Activated CD8-positive, alpha-beta memory T cell treated with anti-CD3 and anti-CD28 coated beads, Interleukin-2, amount 10 ng/mL, durations not matched to agents 7 days and 5 days (primary cell): Measurements from ENCODE around the gene CREG2. TPM values are rescaled to one million over a fixed set of nuclear protein-coding genes. Genes with fewer than 3 reads are reported as not detected.

Source experiments
- ATAC-seq: fragments of 150-1000 bp; cut with Tn5 transposase; one replicate; pipeline ENCODE4 v1.10.0; 2021; ENCODE audit warnings: moderate library complexity
- CTCF ChIA-PET: fragments of 350-600 bp; sonication (Branson Sonifier 250); formaldehyde crosslinking; loops from one replicate; lab custom pipeline; 2021; ENCODE audit warnings: antibody characterized with exemption; lab: Charles Lee
- DNase-seq: peaks from one replicate; pipeline ENCODE4 v3.0.0-alpha.2; 2020
- H3K27ac Mint-ChIP-seq: one replicate; pipeline ENCODE4 v1.8.0; 2021; ENCODE audit warnings: mild to moderate bottlenecking, mixed read lengths
- H3K27me3 Mint-ChIP-seq: one replicate; pipeline ENCODE4 v1.8.0; 2021; ENCODE audit warnings: mixed read lengths
- H3K36me3 Mint-ChIP-seq: one replicate; pipeline ENCODE4 v1.8.0; 2021; ENCODE audit warnings: mild to moderate bottlenecking, mixed read lengths
- H3K4me1 Mint-ChIP-seq: one replicate; pipeline ENCODE4 v1.8.0; 2021; ENCODE audit warnings: mixed read lengths
- H3K4me3 Mint-ChIP-seq: one replicate; pipeline ENCODE4 v1.8.0; 2021; ENCODE audit warnings: mild to moderate bottlenecking, moderate library complexity, mixed read lengths
- H3K9me3 Mint-ChIP-seq: one replicate; pipeline ENCODE4 v1.8.0; 2022; ENCODE audit warnings: low read depth, mixed read lengths
- total RNA-seq, 2 experiments: library from RNA; stranded (reverse); gene quantifications; one replicate each; pipeline ENCODE4 v1.2.3, GENCODE V29; 2021

CREG2 gene
- total RNA-seq, 2 experiments from 2014 or later = not detected

DNA sequence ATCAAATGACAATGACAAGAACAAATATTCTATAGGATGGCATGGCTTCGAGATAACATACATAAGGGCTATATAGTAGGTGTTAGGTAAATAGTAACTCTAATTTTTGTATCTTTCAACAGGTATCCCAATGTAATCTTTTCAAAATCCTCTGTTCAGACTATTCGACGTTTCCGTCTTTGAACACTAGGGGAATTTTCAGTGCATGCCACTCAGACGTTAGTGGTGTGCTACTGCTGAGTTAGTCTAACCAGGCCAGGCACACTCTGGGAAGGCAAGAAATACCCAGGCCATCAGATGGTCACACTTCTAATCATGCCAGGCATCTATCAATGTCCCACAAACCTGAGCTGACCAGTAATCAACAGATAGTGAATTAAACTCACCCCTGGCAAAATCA, 14.6 kb upstream of the CREG2 start:
- peaks cover 66% of the 10 kb centered on the region for H3K27me3 Mint-ChIP-seq
- H3K9me3 Mint-ChIP-seq = no peaks in the 10 kb centered on the region
- no peaks in the 10 kb centered on the region for H3K36me3 Mint-ChIP-seq
- CTCF ChIA-PET = no interaction called here
- H3K27ac Mint-ChIP-seq = no peak overlapping the region
- H3K4me3 Mint-ChIP-seq = no peak overlapping the region
- ATAC-seq (no peak), DNase-seq (no peak)
- H3K4me1 Mint-ChIP-seq = peaks cover 13% of the 10 kb centered on the region

DNA sequence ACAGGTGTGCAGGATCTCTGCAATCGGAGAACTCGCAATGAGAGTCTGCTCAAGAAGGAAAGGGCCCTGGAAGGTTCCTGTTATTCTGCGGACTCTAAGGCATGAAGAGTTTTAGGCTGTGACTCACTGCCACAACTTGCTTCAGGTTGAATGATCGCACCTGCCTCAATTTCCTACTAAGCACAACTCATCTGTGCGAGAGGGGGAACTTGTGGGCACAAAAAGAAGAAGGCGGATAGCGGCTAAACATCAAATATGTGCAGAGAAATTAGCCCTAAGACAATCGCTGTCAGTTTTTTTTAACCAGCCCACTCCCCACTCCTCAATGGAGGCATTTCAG, 14.0 kb upstream of the CREG2 start:
- CTCF ChIA-PET = interaction anchor here (1.2 kb wide), 1 partner anchor 59 kb away, joined by 4 read pairs; no protein-coding TSS in a partner anchor
- Mint-ChIP-seq H3K27me3 (peaks cover 69% of the 10 kb centered on the region), H3K9me3 (no peaks in the 10 kb centered on the region), H3K36me3 (no peaks in the 10 kb centered on the region), H3K4me1 (peaks cover 13% of the 10 kb centered on the region), H3K27ac (no peak overlapping the region), H3K4me3 (no peak overlapping the region)
- no peak for ATAC-seq
- no peak for DNase-seq

DNA sequence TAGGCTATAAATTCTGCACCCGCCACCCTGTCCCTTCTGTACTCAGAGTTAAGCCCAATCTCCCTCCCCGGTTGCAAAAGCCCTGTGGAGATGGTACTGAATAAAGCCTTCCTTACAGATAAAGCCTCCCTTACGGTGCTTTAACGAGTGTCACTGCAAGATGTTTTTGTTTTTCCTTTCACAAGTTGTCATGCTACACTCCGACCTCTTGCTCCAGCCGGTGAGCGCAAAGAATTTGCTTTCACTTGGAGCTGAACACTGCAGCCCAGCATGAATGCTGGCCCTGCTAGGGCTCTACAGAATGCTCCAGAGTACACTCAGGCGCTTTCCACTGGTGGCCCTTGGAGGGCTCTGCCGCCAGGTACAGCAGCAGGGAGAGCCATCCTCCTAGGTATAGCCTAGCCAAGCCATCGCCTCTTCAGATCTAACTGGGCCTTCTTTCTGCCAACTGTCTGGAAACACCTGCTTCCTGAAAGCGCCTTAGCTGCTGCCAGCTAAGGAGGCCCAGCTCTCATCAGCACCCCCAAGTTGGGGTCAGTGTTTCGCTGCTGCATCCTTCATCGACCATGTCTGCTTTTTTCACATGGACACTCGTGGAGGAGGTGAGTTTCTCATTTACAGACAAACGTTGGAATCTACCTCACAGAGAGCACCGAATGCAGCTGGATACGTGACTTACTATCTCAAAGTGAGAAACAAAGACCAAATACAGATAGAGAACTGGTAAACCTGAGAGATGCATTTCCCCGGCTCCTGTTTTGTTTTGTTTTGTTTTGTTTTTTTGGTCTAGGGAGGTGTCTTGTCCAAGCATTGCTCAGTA, 13.4 kb upstream of the CREG2 start:
- CTCF ChIA-PET = interaction anchor here (0.5 to 3.6 kb wide), 3 partner anchors 13 to 82 kb away, joined by 3 to 19 read pairs (median 4); partner anchors contain the start of gene CREG2
- no peaks in the 10 kb centered on the region for H3K36me3 Mint-ChIP-seq
- no peaks in the 10 kb centered on the region for H3K9me3 Mint-ChIP-seq
- no peak overlapping the region for H3K27ac Mint-ChIP-seq
- ATAC-seq (no peak), DNase-seq (no peak)
- peaks cover 72% of the 10 kb centered on the region for H3K27me3 Mint-ChIP-seq
- no peak overlapping the region for H3K4me3 Mint-ChIP-seq
- peaks cover 16% of the 10 kb centered on the region for H3K4me1 Mint-ChIP-seq

DNA sequence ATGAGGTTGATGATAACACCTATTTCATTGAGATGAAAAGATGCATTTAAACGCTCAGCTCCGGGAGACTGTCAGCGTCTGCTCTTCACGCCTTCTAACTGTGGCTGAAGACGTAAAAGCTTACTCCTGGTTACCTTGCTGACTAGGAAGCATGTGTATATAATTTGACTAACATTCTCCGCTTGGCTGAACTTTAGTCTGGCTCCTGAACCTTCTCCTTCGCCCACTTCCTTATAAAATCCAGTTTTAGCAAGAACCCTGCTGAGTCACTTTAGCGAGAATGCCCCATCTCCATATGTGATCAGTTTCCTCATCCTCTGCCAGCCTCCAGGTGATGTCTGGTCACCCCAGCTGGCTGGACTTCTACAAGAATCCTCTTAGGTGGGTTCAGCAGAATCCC, 12.7 kb upstream of the CREG2 start:
- Mint-ChIP-seq H3K27ac (no peak overlapping the region), H3K4me3 (no peak overlapping the region), H3K36me3 (no peaks in the 10 kb centered on the region), H3K4me1 (peaks cover 16% of the 10 kb centered on the region), H3K9me3 (no peaks in the 10 kb centered on the region), H3K27me3 (peaks cover 71% of the 10 kb centered on the region)
- no peak for ATAC-seq
- CTCF ChIA-PET = interaction anchor here (0.5 to 3.6 kb wide), 2 partner anchors 12 to 81 kb away, joined by 3 to 19 read pairs; partner anchors contain the start of gene CREG2
- no peak for DNase-seq

DNA sequence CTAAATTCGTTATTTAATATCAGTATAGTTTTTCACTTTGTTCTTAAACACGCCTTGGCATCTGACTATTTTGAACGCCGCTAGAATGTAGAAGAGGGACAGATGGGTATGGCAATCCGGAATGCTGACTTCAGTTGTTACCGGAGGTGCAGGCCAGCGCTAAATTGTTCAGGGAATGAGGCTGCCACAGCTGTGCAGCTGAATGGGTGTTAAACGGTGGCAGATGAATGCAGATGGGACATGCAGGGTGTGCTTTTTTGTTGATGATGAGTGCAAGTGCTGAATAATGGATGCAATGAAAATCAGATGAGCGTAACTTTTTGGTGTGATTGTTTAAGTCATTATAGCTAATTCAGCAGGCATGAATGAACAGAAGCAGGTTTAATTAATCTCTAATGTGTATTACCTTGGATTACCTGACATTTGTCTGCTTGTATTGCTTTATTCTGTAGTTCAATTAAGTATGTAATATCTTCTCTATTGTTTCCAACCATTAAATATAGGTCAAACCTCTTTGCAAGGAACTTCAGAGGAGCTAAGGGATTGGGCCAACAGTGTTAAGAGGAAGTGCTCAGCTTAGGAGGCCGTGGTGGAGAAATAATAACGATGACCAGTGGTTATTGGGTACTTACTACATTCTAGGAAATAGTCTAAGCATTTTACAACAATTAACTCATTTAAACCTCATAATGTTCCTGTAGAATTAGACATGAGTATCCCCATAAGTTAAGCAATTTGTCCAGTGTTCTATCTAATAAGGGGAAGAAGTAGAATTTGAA, 11.9 kb upstream of the CREG2 start:
- peaks cover 16% of the 10 kb centered on the region for H3K4me1 Mint-ChIP-seq
- no peak for DNase-seq
- ATAC-seq = no peak
- H3K36me3 Mint-ChIP-seq = no peaks in the 10 kb centered on the region
- H3K27ac Mint-ChIP-seq = no peak overlapping the region
- no peak overlapping the region for H3K4me3 Mint-ChIP-seq
- H3K9me3 Mint-ChIP-seq = no peaks in the 10 kb centered on the region
- peaks cover 73% of the 10 kb centered on the region for H3K27me3 Mint-ChIP-seq
- CTCF ChIA-PET = interaction anchor here (1.9 to 3.6 kb wide), 2 partner anchors 12 to 58 kb away, joined by 6 to 19 read pairs; partner anchors contain the start of gene CREG2

DNA sequence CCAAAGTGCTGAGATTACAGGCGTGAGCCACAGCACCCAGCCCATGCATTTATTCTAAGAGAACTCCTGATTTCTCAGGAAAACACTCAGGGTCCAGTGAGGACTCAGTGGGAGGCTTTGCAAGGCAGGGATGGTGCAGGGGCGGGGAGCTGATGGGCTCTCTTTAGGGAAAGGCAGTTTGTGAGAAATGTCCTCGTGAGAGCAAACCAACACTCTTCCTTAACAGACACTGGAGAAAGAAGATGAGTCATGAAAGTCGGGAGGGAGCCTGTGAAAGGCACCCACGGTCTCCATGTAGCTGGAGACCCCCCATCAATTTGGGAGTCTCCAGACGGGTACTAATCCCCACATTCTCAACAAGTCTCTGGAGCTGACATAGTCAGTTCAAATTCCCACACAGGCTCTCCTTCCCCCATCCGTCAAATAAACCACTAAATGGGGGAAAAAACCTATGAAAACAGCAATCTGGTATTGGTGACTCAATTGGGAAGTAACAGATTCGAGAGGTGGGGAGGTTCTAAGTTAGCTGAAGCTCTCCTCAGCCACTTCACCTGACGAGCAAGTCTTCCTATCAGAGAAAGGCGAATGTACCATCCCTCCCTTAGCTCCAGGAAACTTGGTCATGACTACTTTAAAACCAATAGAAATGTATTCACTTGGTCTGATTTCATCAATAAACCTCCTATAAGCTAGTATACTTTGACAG, 11.0 kb upstream of the CREG2 start:
- Mint-ChIP-seq H3K9me3 (no peaks in the 10 kb centered on the region), H3K4me3 (no peak overlapping the region), H3K36me3 (no peaks in the 10 kb centered on the region), H3K27ac (no peak overlapping the region), H3K4me1 (peaks cover 16% of the 10 kb centered on the region), H3K27me3 (peaks cover 70% of the 10 kb centered on the region)
- DNase-seq = no peak
- CTCF ChIA-PET = interaction anchor here (1.9 to 3.6 kb wide), 2 partner anchors 11 to 57 kb away, joined by 6 to 19 read pairs; partner anchors contain the start of gene CREG2
- peak; percentile 42 for ATAC-seq

DNA sequence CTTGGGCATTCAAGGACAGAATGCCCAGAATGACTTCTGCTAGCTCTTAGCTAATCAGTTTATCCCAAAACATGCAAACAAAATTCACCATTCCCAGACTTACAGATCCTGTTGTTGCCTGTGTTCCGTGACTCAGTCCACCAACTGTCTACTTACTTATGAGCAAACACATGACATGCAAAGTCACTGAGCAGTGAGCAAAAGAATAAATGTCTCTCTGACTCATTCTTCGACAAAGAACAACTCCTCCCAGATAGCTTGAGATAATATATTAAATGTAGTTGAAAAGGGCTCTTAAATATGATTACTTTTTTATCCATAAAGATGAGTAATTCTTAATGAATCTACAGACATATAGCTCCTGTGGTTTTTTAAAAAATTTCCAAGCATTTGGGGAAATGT, 9.0 kb upstream of the CREG2 start:
- H3K27me3 Mint-ChIP-seq = peaks cover 66% of the 10 kb centered on the region
- H3K9me3 Mint-ChIP-seq = no peaks in the 10 kb centered on the region
- CTCF ChIA-PET = no interaction called here
- H3K4me1 Mint-ChIP-seq = peaks cover 11% of the 10 kb centered on the region
- ATAC-seq (no peak), DNase-seq (no peak)
- no peaks in the 10 kb centered on the region for H3K36me3 Mint-ChIP-seq
- no peak overlapping the region for H3K27ac Mint-ChIP-seq
- no peak overlapping the region for H3K4me3 Mint-ChIP-seq

DNA sequence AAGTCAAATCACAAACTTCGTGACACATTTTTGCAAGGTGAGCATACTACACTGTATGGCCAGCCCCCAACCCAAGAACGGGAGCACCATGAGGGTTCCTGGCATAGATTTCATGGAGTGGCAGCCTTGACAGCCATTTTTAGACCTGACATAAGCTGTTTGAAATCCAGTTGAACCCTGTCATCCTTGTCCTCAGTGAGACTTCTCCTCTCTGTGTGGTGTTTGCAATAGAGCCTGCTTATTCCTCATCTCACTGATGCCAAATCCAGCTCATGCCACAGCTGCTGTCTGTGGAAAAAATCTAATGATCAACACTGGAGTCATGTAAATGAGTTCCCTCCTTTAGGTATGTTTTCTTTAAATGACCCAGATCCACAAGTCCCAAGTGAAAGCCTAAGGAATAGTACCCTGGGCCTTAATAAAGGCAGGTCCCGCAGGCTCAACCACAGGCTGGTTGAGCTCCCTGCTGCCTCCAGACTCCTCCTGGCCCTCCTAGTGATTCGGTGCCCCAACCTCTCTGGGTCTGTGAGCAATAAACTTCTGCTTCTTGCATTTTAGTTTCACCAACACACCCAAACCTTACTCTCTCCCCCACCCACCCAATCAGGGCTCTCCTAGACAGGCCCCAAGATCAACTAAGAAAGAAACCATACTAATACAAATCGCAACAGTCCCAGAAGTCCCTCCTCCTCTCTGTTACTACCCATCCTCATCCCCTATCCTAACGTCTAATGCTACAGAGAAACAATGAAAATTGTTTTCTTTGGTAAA, 8.4 kb upstream of the CREG2 start:
- Mint-ChIP-seq H3K36me3 (no peaks in the 10 kb centered on the region), H3K4me1 (peaks cover 11% of the 10 kb centered on the region), H3K27me3 (peaks cover 60% of the 10 kb centered on the region), H3K27ac (no peak overlapping the region), H3K4me3 (no peak overlapping the region), H3K9me3 (no peaks in the 10 kb centered on the region)
- DNase-seq (no peak), ATAC-seq (no peak)
- CTCF ChIA-PET = interaction anchor here (1.3 kb wide), 1 partner anchor 54 kb away, joined by 4 read pairs; no protein-coding TSS in a partner anchor

DNA sequence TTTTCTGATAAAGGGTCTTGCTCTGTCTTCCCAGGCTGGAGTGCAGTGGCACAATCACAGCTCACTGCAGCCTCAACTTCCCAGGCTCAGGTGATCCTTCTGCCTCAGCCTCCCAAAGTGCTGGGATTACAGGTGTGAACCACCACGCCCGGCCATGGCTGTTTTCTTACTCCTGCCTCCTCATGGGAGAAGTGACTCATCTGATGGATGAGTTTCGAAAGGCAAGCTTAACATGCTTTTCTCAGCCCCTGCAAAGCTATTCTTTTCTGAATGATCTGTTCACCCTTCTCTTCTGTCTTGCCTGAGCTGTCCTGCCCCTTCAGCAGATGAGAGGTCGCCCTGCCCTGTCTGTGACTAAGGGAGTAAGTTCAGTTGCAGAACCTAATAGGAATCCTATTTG, 929 bp upstream of the CREG2 start:
- H3K36me3 Mint-ChIP-seq = no peaks in the 10 kb centered on the region
- no peak overlapping the region for H3K4me3 Mint-ChIP-seq
- ATAC-seq (no peak), DNase-seq (no peak)
- H3K27ac Mint-ChIP-seq = no peak overlapping the region
- H3K9me3 Mint-ChIP-seq = no peaks in the 10 kb centered on the region
- CTCF ChIA-PET = interaction anchor here (0.8 to 3.9 kb wide), 10 partner anchors 11 to 135 kb away, joined by 3 to 51 read pairs (median 8); partner anchors contain the start of gene CNOT11
- H3K4me1 Mint-ChIP-seq = peaks cover 11% of the 10 kb centered on the region
- H3K27me3 Mint-ChIP-seq = peaks cover 72% of the 10 kb centered on the region

DNA sequence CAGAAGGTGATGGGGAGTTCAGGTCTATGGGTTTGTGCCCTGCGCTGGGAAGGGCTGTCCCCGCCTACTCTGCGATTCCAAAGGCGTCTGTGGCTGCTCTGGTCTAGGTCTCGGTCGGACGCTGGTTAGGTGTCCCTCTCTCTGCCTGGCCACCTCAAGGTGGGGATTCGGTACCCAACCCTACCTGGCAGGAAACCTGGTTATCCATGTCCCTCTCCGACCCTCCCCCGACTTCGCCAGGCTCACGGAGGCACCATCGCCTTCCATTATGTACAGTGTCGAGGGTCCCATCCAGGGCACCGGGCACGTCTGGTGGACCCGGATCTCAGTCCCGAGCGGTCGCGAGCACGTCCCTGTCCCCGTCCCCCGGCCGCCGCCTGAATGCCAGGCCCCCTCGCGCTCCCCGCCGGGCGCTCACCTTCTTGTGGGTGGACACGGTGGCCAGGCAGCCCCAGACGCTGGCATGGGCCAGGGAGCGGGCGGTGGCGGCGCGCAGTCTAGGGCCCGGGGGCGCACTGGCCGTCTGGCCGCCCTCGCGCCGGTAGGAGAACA, 628 bp downstream of the CREG2 start:
- Mint-ChIP-seq H3K4me1 (peaks cover 11% of the 10 kb centered on the region), H3K27ac (no peak overlapping the region), H3K9me3 (no peaks in the 10 kb centered on the region), H3K4me3 (peak overlapping the region; percentile 42), H3K36me3 (no peaks in the 10 kb centered on the region), H3K27me3 (peaks cover 63% of the 10 kb centered on the region)
- CTCF ChIA-PET = interaction anchor here (0.6 to 3.9 kb wide), 13 partner anchors 12 to 128 kb away, joined by 3 to 51 read pairs (median 3); no protein-coding TSS in a partner anchor
- no peak for DNase-seq
- no peak for ATAC-seq

DNA sequence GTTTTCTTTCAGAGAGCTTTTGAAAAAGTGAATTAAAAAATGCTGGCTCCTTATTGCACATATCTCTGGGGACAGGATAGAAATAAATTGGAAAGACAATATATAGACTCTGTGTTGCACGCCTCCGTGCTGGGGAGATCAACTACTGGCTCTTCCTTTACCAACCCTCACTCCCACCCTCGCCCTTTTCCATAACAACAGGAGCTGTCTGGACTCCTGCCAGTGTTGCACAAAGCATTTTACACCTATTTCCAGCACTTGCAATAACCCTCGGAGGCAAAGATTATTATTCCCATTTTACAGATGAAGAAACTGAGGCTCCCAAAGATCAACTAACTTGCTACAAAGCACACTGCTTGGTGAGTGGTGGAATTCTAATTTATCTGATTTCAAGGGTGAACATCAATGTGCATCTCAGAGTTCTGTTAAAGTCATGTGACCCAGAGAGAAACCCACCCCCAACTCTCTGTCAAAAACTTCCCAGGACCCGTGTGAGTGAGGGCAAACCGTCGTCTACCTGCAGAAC, 4.2 kb downstream of the CREG2 start:
- H3K9me3 Mint-ChIP-seq = no peaks in the 10 kb centered on the region

DNA sequence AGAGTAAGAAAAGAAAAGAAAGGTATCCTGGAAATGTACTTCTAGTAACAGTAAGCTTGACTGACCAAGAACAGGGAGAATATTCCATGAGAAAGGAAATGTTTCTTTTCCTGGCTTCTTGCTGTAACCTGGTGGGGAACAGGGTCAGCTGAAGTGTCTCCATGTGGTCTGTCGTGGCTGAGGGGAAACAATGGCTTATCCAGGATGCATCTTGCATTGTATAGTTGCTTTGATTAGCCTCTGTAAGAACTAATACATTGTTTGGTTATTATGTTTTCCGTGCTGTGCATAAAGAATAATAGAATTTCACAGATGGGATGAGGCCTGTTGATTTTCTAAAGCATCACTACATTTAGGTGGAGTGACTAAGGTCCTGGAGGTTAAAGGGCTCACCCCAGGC, 4.9 kb downstream of the CREG2 start:
- CTCF ChIA-PET = interaction anchor here (0.9 kb wide), 1 partner anchor 113 kb away, joined by 5 read pairs; no protein-coding TSS in a partner anchor

More for the DNA sequence above, 4.2 kb downstream of the CREG2 start:
- H3K4me3 Mint-ChIP-seq = no peak overlapping the region
- no peak for ATAC-seq
- CTCF ChIA-PET = interaction anchor here (1.8 kb wide), 1 partner anchor 35 kb away, joined by 4 read pairs; no protein-coding TSS in a partner anchor
- DNase-seq = peak; percentile 16
- no peaks in the 10 kb centered on the region for H3K36me3 Mint-ChIP-seq
- H3K27me3 Mint-ChIP-seq = peaks cover 52% of the 10 kb centered on the region
- H3K4me1 Mint-ChIP-seq = peaks cover 9% of the 10 kb centered on the region
- H3K27ac Mint-ChIP-seq = no peak overlapping the region

More for the DNA sequence above, 4.9 kb downstream of the CREG2 start:
- Mint-ChIP-seq H3K27ac (no peak overlapping the region), H3K4me1 (peaks cover 6% of the 10 kb centered on the region), H3K36me3 (no peaks in the 10 kb centered on the region), H3K27me3 (peaks cover 47% of the 10 kb centered on the region), H3K4me3 (no peak overlapping the region), H3K9me3 (no peaks in the 10 kb centered on the region)
- ATAC-seq (no peak), DNase-seq (no peak)
